GM19193 (cell line): ENCODE results near the gene PRKCA.

Experiments
- POLR2A ChIP-seq: IDR thresholded peaks from 4 replicates; pipeline ENCODE4 v1.6.1; 2011; ENCODE audit not compliant: insufficient read depth, insufficient read length; ENCODE audit errors: extremely low read depth

Gene PRKCA

GRCh38 chr17:66667090-66667489, 364.7 kb downstream of the PRKCA start:
- no peak for TF ChIP-seq POLR2A

- TF ChIP-seq POLR2A: no peak
Observed at GRCh38 chr17:66667491-66668030, 365.1 kb downstream of the PRKCA start.

GRCh38 chr17:66670206-66670605, 367.8 kb downstream of the PRKCA start:
- TF ChIP-seq POLR2A: no peak

GRCh38 chr17:66671156-66671555, 368.7 kb downstream of the PRKCA start:
- no peak for TF ChIP-seq POLR2A

DNA sequence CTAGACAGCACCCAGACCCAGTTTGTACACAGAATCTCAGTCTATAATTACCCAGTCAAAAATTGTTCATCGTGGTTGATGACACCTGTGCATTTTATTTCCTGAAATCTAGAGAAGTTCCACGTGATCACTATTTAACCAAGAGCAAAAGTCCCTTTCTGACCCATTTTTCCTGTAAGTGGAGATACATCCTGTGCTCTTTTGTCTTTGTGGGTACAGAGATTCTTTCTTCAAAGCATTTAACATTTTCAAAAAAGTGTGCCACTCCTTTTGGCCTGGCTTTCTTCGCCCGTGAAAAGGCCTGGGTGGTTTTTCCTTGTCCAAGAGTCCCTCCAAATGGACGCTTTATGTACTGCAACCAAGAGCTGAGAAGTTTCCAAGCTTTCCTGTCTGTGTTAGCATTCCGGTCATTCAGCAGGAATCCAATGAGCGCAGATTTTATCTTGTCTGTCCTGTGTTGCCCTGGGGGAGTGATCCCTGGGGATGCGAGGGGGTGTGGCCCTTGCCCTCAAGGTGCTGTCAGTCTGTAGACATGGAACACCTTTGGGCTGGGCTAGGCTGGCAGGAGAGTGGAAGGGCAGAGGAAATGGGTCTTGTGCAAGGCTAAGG, 371.4 kb downstream of the PRKCA start:
- TF ChIP-seq POLR2A: no peak

DNA sequence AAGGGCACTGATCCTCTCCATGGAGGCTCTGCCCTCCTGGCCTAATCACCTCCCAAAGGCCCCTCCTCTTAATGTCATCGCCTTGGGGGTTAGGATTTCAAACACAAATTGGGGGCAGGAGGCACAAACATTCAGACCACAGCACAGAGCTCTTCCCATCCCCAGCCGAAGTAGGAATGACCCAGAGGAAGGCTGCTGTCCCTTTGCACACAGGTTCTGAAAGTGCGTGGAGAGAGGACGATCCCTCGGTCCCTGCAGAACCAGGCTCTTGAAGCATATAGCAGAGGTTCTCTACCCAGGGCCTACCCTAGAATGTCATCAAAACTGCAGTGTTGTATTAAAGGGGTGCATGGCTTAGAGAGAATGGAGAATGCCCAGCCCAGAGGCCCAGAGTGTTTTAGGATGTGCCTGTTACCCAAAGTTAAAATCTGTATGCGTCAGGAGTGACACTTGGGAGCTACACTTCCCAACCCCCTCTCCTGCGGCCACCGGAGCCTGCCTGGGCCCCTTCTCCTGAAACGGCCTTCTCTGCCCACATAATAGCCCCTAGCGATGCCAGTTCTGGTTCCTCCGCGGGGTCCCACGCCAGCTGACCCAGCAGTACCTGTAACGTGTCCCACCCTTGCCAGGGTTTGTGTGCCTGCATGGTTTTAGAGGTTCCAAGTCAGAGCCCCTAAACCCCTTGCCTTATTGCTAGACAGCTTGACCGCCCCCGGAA, 373.0 kb downstream of the PRKCA start:
- no peak for TF ChIP-seq POLR2A

DNA sequence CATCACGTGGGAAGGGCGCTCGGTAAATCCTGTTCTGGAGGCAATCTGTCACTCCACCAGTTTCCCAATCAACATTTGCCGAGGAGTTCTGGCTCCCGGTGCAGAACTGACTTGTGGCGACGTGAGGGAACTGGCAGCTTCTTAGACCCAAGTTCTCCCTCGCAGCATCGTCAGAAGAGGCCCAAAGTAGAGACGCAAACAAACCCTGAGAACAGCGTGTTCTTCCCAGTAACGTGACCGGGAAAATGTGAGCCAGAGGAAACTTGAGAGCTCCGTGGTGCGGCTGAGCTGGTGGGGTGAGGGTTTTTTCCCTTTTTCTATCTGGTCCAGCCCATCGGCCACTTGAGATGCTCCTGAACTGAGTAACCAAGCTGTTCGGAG, 373.6 kb downstream of the PRKCA start:
- no peak for TF ChIP-seq POLR2A

DNA sequence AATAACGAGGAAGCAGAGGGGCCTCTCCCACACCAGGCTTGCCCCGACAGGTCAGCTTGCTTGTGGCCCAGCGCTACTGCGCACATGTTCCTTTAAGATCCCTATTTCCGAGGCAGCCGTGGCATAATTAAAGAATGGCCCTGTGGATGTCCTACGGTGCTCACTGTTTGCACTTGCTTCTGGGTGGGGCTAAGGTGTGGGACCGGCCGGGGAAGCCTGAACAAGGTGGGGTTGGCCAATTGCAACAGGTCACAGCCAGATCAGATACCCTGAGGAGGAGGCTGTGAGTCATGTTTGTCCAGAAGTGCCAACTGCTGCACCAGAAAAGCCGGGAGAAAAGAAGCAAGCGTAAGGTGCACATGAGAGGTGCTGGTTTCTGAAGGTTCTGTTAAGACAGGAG, 374.0 kb downstream of the PRKCA start:
- no peak for TF ChIP-seq POLR2A

GRCh38 chr17:66677201-66677981, 375.0 kb downstream of the PRKCA start:
- TF ChIP-seq POLR2A: no peak

DNA sequence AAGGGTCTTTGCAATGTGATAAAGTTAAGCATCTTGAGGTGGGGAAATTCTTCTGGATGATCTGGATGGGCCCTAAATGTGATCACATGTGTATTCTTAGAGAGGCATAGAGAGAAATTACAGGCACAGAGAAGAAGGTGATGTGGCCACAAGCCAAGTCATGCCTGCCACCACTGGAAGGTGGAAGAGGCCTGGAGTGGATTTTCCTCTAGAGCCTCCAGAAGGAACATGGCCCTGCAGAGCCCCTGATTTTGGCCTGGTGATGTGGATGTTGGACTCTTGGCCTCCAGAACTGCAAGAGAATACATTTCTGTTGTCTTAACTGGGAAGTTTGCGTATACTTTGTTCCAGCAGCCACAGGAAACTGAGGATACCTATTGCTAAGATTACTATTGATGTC, 375.6 kb downstream of the PRKCA start:
- TF ChIP-seq POLR2A: no peak

DNA sequence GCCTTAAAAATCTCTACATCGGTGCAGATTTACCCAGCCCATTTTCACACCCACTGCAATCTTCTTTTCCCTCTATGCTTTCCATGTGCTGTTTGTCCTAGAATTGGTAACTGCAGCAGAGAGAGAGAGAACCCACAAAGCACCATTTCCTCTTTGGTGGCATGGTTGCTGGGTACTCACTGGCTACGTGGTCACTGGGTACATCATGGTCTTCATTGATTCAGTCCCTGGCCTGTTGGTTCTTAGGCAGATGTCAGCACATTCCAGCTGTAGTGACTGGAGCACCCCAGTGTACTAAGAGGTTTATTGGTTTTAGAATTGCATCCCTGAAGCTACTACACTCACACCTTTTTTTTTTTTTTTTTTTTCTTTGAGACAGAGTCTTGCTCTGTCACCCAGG, 376.4 kb downstream of the PRKCA start:
- no peak for TF ChIP-seq POLR2A

DNA sequence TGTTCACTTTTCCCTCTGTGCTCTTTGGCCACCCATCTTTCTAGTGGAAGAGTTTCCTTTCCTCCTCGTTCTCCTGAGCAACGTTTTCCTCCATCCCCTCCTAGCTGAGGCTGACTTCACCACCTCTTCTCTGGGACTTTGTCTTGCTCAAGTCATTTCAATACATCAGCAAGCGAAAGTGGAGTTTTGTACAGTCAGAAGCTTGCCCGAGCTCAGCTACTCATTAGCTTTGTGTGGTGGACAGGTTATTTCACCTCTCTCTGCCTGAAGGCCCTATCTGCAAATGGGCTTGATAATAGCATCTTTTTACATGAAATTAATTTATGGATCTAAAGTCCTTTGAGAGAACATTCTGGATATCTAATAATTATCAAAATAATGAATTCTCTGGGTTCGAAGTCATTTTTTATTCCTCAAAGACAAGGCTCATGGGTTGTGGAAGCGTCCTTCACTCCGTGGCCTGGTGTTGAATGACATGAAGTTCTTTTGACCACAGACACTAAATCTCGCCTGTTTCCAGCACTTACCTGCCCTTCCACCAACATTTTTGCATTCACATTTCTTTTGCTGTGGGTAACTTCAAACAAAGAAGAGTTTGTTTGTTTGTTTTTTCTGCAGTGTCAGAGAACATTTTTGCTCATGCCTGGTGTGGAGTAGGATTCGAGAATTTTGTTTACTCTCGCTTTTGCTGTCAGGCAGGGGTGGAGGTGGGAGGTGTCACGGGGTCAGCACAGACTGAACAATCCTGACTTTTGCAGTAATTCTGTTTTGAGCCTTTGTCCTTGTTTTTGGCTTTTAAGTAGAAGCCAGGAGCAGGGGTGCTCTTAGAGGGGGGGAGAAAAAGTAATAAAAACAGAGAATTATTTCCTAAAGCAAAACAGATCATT, 377.5 kb downstream of the PRKCA start:
- no peak for TF ChIP-seq POLR2A

GRCh38 chr17:66682283-66682682, 379.9 kb downstream of the PRKCA start:
- no peak for TF ChIP-seq POLR2A

GRCh38 chr17:66684261-66684660, 381.8 kb downstream of the PRKCA start:
- no peak for TF ChIP-seq POLR2A

GRCh38 chr17:66684731-66685130, 382.3 kb downstream of the PRKCA start:
- no peak for TF ChIP-seq POLR2A
